ENCODE data around the gene C21orf91. TPM values are rescaled to one million over a fixed set of nuclear protein-coding genes. Genes with fewer than 3 reads are reported as not detected.

The C21orf91 gene
- total and polyA plus RNA-seq, 4 donors, result 1.8 to 7.2 (median 4.4) TPM

- TF ChIP-seq, protein P1, sequence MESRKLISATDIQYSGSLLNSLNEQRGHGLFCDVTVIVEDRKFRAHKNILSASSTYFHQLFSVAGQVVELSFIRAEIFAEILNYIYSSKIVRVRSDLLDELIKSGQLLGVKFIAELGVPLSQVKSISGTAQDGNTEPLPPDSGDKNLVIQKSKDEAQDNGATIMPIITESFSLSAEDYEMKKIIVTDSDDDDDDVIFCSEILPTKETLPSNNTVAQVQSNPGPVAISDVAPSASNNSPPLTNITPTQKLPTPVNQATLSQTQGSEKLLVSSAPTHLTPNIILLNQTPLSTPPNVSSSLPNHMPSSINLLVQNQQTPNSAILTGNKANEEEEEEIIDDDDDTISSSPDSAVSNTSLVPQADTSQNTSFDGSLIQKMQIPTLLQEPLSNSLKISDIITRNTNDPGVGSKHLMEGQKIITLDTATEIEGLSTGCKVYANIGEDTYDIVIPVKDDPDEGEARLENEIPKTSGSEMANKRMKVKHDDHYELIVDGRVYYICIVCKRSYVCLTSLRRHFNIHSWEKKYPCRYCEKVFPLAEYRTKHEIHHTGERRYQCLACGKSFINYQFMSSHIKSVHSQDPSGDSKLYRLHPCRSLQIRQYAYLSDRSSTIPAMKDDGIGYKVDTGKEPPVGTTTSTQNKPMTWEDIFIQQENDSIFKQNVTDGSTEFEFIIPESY (IDR thresholded peaks at IDR 0.05), result no peak
- no peak for TF ChIP-seq RXRA (IDR thresholded peaks at IDR 0.05)
- no peak for TF ChIP-seq FOXA2 (IDR thresholded peaks at IDR 0.05)
Measured at GRCh38 chr21:17789656-17790055, 29.5 kb downstream of the C21orf91 start (continued).

- WGBS, result 69% methylated on average over 3 of the region's 3 CpGs
- TF ChIP-seq FOXA1 (IDR thresholded peaks at IDR 0.05) (no peak), EGR1 (IDR thresholded peaks at IDR 0.05; ENCODE audit: low read depth in 2 of 2) (no peak), RXRA (IDR thresholded peaks at IDR 0.05) (no peak), REST (IDR thresholded peaks at IDR 0.05) (no peak), NR2F2 (IDR thresholded peaks at IDR 0.05) (no peak), SP1 (IDR thresholded peaks at IDR 0.05) (no peak), TAF1 (conservative IDR thresholded peaks at IDR 0.05) (no peak), RAD21 (IDR thresholded peaks at IDR 0.05) (no peak), FOXA2 (IDR thresholded peaks at IDR 0.05) (no peak), YY1 (IDR thresholded peaks at IDR 0.05) (no peak), HNF4G (IDR thresholded peaks at IDR 0.05) (no peak)
- TF ChIP-seq, protein P2, sequence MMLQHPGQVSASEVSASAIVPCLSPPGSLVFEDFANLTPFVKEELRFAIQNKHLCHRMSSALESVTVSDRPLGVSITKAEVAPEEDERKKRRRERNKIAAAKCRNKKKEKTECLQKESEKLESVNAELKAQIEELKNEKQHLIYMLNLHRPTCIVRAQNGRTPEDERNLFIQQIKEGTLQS (IDR thresholded peaks at IDR 0.05), result no peak
- TF ChIP-seq, protein P3, sequence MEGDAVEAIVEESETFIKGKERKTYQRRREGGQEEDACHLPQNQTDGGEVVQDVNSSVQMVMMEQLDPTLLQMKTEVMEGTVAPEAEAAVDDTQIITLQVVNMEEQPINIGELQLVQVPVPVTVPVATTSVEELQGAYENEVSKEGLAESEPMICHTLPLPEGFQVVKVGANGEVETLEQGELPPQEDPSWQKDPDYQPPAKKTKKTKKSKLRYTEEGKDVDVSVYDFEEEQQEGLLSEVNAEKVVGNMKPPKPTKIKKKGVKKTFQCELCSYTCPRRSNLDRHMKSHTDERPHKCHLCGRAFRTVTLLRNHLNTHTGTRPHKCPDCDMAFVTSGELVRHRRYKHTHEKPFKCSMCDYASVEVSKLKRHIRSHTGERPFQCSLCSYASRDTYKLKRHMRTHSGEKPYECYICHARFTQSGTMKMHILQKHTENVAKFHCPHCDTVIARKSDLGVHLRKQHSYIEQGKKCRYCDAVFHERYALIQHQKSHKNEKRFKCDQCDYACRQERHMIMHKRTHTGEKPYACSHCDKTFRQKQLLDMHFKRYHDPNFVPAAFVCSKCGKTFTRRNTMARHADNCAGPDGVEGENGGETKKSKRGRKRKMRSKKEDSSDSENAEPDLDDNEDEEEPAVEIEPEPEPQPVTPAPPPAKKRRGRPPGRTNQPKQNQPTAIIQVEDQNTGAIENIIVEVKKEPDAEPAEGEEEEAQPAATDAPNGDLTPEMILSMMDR (IDR thresholded peaks at IDR 0.05; ENCODE audit: low read depth, low read length, missing input control), result no peak
- TF ChIP-seq, protein P1 (IDR thresholded peaks at IDR 0.05), result no peak
- peaks cover 0 to 8% (median 0%) of the 10 kb centered on the region in 4 donors for H3K9me3 ChIP-seq (ENCODE audit: control insufficient read depth in 4 of 4, low read length in 3 of 4)
- H3K36me3 ChIP-seq (ENCODE audit: control insufficient read depth in 4 of 4, insufficient read depth in 3 of 4, low read depth in 1 of 4, low read length in 3 of 4), result peaks cover 2 to 19% (median 10%) of the 10 kb centered on the region in 4 donors
- H3K27ac ChIP-seq (ENCODE audit: low read depth in 1 of 2, low read length in 2 of 2), result no peak overlapping the region
- H3K9ac ChIP-seq (ENCODE audit: low read depth in 1 of 2, low read length in 2 of 2), result no peak overlapping the region
- DNase-seq (ENCODE audit: low spot score), result no peak
- no peaks in the 10 kb centered on the region for H3K27me3 ChIP-seq (ENCODE audit: control insufficient read depth in 4 of 4, insufficient read depth in 4 of 4, low read length in 3 of 4)
- peaks cover 0 to 7% (median under 1%) of the 10 kb centered on the region in 4 donors for H3K4me1 ChIP-seq (ENCODE audit: control insufficient read depth in 4 of 4, insufficient read depth in 4 of 4, low read length in 3 of 4)
- H3K4me3 ChIP-seq (ENCODE audit: low read depth in 1 of 3, low read length in 3 of 3), result no peak overlapping the region
Measured at GRCh38 chr21:17789069-17789468, 30.1 kb downstream of the C21orf91 start.

All from liver (tissue), 9 donors.